K562 (cell line): Measurements from ENCODE around the gene USP2. TPM values are rescaled to one million over a fixed set of nuclear protein-coding genes. Genes with fewer than 3 reads are reported as not detected.

Experiments used
- ATAC-seq: fragments of 200-7000 bp; cut with Tn5 transposase; 3 replicates; pipeline ENCODE4 v1.9.1; 2020; ENCODE audit warnings: moderate library complexity
- BruUV-seq: library from RNA; stranded (reverse); fragments of 400-500 nt; replicated peaks from 2 replicates; lab custom pipeline; 2021; lab: Mats Ljungman, UMichigan
- CTCF ChIA-PET: fragments of 300-600 bp; formaldehyde crosslinking; extraction: SDS; loops from one replicate; lab custom pipeline; 2021; ENCODE audit warnings: low intra/inter-chr PET ratio; lab: Yijun Ruan, JAX
- POLR2A ChIA-PET: fragments of 300-600, 350-650 bp; sonication (Branson Sonifier 250); formaldehyde crosslinking; extraction: SDS; loops from one replicate; lab custom pipeline; 2021; ENCODE audit warnings: antibody characterized with exemption, inconsistent platforms; lab: Yijun Ruan, JAX
- DNase-seq, 4 experiments: peaks; one replicate each; pipeline versions ENCODE4 v3.0.0 to v3.0.0-alpha.2; 2011 to 2018; ENCODE audit warnings: low spot score in 3 of 4, mixed read lengths in 3 of 4; ENCODE audit errors: extremely low read depth in 1 of 4
- FAIRE-seq: peaks from 2 replicates; lab custom pipeline; 2011; peaks lifted over from hg19 to GRCh38; lab: Jason Lieb, UNC
- H2AFZ ChIP-seq: 2 replicates; pipeline ENCODE4 v1.6.0; 2011; ENCODE audit warnings: low read depth, low read length, control low read depth, inconsistent platforms
- H3K27ac ChIP-seq: fragments of 200-600 bp; 3 replicates; pipeline ENCODE4 v1.8.0; 2011; ENCODE audit warnings: low read depth, mild to moderate bottlenecking, control low read depth, inconsistent platforms, low read length, moderate library complexity, mixed read lengths; ENCODE audit errors: extremely low read depth
- H3K27me3 ChIP-seq, 2 experiments: fragments of 300-600 bp in 1 of 2; 2 replicates in 1 of 2; 3 replicates in 1 of 2; pipeline versions ENCODE4 v1.6.0 to v1.8.0; 2011; ENCODE audit warnings: inconsistent platforms in 2 of 2, low read length in 2 of 2, mild to moderate bottlenecking in 1 of 2, mixed read lengths in 1 of 2, moderate library complexity in 1 of 2; ENCODE audit not compliant: control insufficient read depth in 2 of 2, insufficient read depth in 2 of 2
- H3K36me3 ChIP-seq: fragments of 300-600 bp; 3 replicates; pipeline ENCODE4 v1.8.0; 2011; ENCODE audit warnings: mild to moderate bottlenecking, low read length, inconsistent platforms; ENCODE audit not compliant: control insufficient read depth, insufficient read depth
- H3K4me1 ChIP-seq, 2 experiments: fragments of 200-600 bp in 1 of 2; replicated peaks in 1 of 2; 2 replicates in 1 of 2; 3 replicates in 1 of 2; pipeline versions ENCODE4 v1.5.1 to v1.8.0; 2011; ENCODE audit warnings: inconsistent platforms in 2 of 2, low read length in 2 of 2, mild to moderate bottlenecking in 1 of 2, mixed read lengths in 1 of 2, moderate library complexity in 1 of 2; ENCODE audit not compliant: control insufficient read depth in 2 of 2, insufficient read depth in 2 of 2
- H3K4me2 ChIP-seq: 2 replicates; pipeline ENCODE4 v1.6.1; 2011; ENCODE audit warnings: low read length, control low read depth, inconsistent platforms, mixed read lengths; ENCODE audit not compliant: insufficient read depth
- H3K4me3 ChIP-seq: fragments of 200-600 bp; sonication (generic), shearing (Covaris generic); 2 replicates; pipeline ENCODE4 v1.5.1; 2016; ENCODE audit warnings: control low read depth, inconsistent platforms
- H3K79me2 ChIP-seq: fragments of 200-600 bp; 3 replicates; pipeline ENCODE4 v1.8.0; 2011; ENCODE audit warnings: low read length, inconsistent platforms; ENCODE audit not compliant: control insufficient read depth, insufficient read depth
- H3K9ac ChIP-seq, 2 experiments: 2 replicates each; pipeline versions ENCODE4 v1.6.0 to v1.6.1; 2011; ENCODE audit warnings: low read depth in 2 of 2, low read length in 2 of 2, control low read depth in 1 of 2, inconsistent platforms in 1 of 2, mild to moderate bottlenecking in 1 of 2, mixed read lengths in 1 of 2; ENCODE audit not compliant: insufficient read depth in 1 of 2
- H3K9me1 ChIP-seq: one replicate; pipeline ENCODE4 v1.6.0; 2011; ENCODE audit warnings: inconsistent platforms, mild to moderate bottlenecking, low read length, moderate library complexity; ENCODE audit not compliant: control insufficient read depth, insufficient read depth
- H3K9me3 ChIP-seq: replicated peaks from 2 replicates; pipeline ENCODE4 v1.5.1; 2011; ENCODE audit warnings: low read depth, low read length, inconsistent platforms; ENCODE audit not compliant: control insufficient read depth, insufficient read depth
- H4K20me1 ChIP-seq: replicated peaks from 2 replicates; pipeline ENCODE4 v1.6.1; 2011; ENCODE audit warnings: low read length, inconsistent platforms, mixed read lengths; ENCODE audit not compliant: control insufficient read depth, insufficient read depth
- C11orf30 ChIP-seq: fragments of 450-650 bp; IDR thresholded peaks from 2 replicates; pipeline ENCODE4 v1.6.1; 2016; ENCODE audit warnings: low read depth, mild to moderate bottlenecking
- CBX2 ChIP-seq: fragments of 200-600 bp; sonication (generic); IDR thresholded peaks from one replicate; pipeline ENCODE4 v1.6.1; 2012; ENCODE audit warnings: mild to moderate bottlenecking, low read length, inconsistent platforms; ENCODE audit not compliant: insufficient read depth, poor library complexity, severe bottlenecking
- CEBPB ChIP-seq: fragments of 450-650 bp; IDR thresholded peaks from 2 replicates; pipeline ENCODE4 v1.6.1; 2016; ENCODE audit warnings: missing genetic modification characterization, missing compliant biosample characterization
- HNRNPUL1 ChIP-seq: fragments of 200-400 bp; formaldehyde crosslinking; IDR thresholded peaks from 2 replicates; pipeline ENCODE4 v1.6.1; 2017; ENCODE audit warnings: low read length
- MCM2 ChIP-seq: fragments of 450-650 bp; IDR thresholded peaks from 2 replicates; pipeline ENCODE4 v1.6.1; 2017; ENCODE audit warnings: low read depth, mild to moderate bottlenecking
- NBN ChIP-seq: fragments of 450-650 bp; IDR thresholded peaks from 2 replicates; pipeline ENCODE4 v1.6.1; 2016; ENCODE audit warnings: low read depth, mild to moderate bottlenecking
- ZNF316 ChIP-seq: fragments of 450-650 bp; IDR thresholded peaks from 2 replicates; pipeline ENCODE4 v1.6.1; 2016
- whole genome bisulfite sequencing: fragments of 100-300 bp; shearing (Covaris generic); methylation state at CpG from one replicate; pipeline ENCODE4 v1.1.6; 2016; ENCODE audit warnings: low coverage, mixed read lengths; ENCODE audit not compliant: insufficient coverage; ENCODE audit errors: missing lambda C conversion rate; 5-methylcytosine and 5-hydroxymethylcytosine counted together
- in situ Hi-C: fragments of 300-500 bp; cut with MboI; formaldehyde crosslinking; loops from 4 replicates; pipeline ENCODE4 v1.15.0; 2018; ENCODE audit warnings: inconsistent platforms, mixed read lengths
- intact Hi-C: fragments of 100-400 bp; cut with micrococcal nuclease; formaldehyde crosslinking; loops from 2 replicates; pipeline ENCODE4 v1.14.2; 2022
- polyA plus RNA-seq, 8 experiments: library from polyadenylated mRNA; depleted of rRNA in 4 of 8; stranded (reverse) in 5 of 8; unstranded in 3 of 8; fragments of >200 nt; fragmentation: Nextera tagmentation in 2 of 8; fragmentation: Illumina TruSeq in 1 of 8; extraction: Ambion mirVana in 2 of 8; extraction: Trizol in 1 of 8; gene quantifications; 2 replicates each; pipeline versions ENCODE4 v1.2.1 to v1.2.3, GENCODE V29; 2011 to 2014; ENCODE audit warnings: inconsistent platforms in 1 of 8, missing spikeins in 1 of 8
- total RNA-seq, 7 experiments: library from RNA; depleted of rRNA in 6 of 7; stranded (reverse); fragments of >200 nt in 6 of 7; fragmentation: Illumina TruSeq in 2 of 7; extraction: Trizol in 2 of 7; gene quantifications; 2 replicates each; pipeline versions ENCODE4 v1.2.1 to v1.2.3, GENCODE V29; 2011 to 2021; ENCODE audit warnings: low replicate concordance in 1 of 7
- TF ChIP-seq, protein P1 (sequence below): sonication (generic); IDR thresholded peaks from 2 replicates; pipeline ENCODE4 v1.6.1; 2016

The USP2 gene
- total and polyA plus RNA-seq, 9 of the 15 experiments (the other 6 are each of a cell fraction or from before 2014, with no cell fraction given), result 2.8 to 16.9 (median 3.9) TPM

DNA sequence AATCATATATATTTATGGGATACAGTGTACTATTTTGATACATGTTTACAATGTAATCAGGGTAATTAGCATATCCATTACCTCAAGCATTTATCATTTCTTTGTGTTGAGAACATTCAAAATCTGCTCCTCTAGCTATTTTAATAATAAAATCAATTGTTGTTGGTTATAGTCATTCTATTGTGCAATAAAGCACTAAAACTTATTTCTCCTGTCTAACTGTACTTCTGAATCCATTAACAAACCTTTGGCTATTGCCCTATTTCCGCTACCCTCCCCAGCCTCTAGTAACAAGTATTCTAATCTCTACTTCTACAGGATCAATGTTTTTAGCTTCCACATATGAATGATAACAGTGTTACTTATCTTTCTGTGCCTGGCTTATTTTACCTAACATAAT lies 15.3 kb upstream of the USP2 start:
- peaks cover 8% of the 10 kb centered on the region for H3K9me3 ChIP-seq
- DNase-seq, result no peak
- no peaks in the 10 kb centered on the region for H3K9me1 ChIP-seq
- no TSS peak for BruUV-seq
- no peak for TF ChIP-seq HNRNPUL1
- TF ChIP-seq CBX2, result no peak
- peak; percentile 61 for TF ChIP-seq CEBPB
- CTCF ChIA-PET, result no interaction called here
- H3K27ac ChIP-seq, result no peak overlapping the region
- intact Hi-C loops (no loop called here), in situ Hi-C loops (no loop called here)
- ATAC-seq, result no peak
- H4K20me1 ChIP-seq, result no peaks in the 10 kb centered on the region
- no peaks in the 10 kb centered on the region for H3K27me3 ChIP-seq
- no peak overlapping the region for H2AFZ ChIP-seq
- FAIRE-seq, result no peak
- H3K36me3 ChIP-seq, result no peaks in the 10 kb centered on the region
- H3K79me2 ChIP-seq, result no peaks in the 10 kb centered on the region
- H3K4me3 ChIP-seq, result no peak overlapping the region
- H3K9ac ChIP-seq, result no peak overlapping the region
- POLR2A ChIA-PET, result no interaction called here
- H3K4me2 ChIP-seq, result no peak overlapping the region
- 59% methylated on average over 1 of the region's 1 CpG for WGBS
- no peaks in the 10 kb centered on the region for H3K4me1 ChIP-seq

DNA sequence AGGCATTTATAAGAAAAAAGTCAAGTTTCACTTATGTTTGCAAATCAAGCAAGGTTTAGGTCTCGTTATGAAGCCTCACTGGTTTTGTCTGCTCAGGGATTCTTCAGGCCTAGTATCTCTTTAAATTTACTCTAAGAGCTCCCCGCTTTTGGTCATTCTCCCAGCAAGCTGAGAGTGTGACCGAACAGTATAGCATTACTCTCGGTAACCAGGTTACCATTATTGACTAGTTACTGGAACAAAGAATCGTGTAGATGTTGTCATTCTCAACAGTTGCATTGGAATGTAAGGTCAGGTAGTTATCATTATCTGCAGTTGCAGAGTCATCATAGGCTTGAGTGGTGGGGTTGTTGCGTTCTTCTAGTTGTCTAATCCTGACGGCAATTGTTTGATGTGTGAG lies 9.8 kb upstream of the USP2 start:
- no TSS peak for BruUV-seq
- ATAC-seq, result no peak
- WGBS, result 33% methylated on average over 7 of the region's 7 CpGs

More for the DNA sequence above, 9.8 kb upstream of the USP2 start:
- H4K20me1 ChIP-seq, result no peaks in the 10 kb centered on the region
- CTCF ChIA-PET, result no interaction called here
- no peak overlapping the region for H3K4me2 ChIP-seq
- no peak overlapping the region for H3K9ac ChIP-seq
- no peaks in the 10 kb centered on the region for H3K79me2 ChIP-seq
- no peak overlapping the region for H2AFZ ChIP-seq
- POLR2A ChIA-PET, result no interaction called here
- TF ChIP-seq NBN, result no peak
- peak; percentile 5; the same call in 1 of the 2 replicates for TF ChIP-seq ZNF316
- TF ChIP-seq C11orf30, result peak; percentile 19; the same call in 1 of the 2 replicates
- TF ChIP-seq, protein P1, sequence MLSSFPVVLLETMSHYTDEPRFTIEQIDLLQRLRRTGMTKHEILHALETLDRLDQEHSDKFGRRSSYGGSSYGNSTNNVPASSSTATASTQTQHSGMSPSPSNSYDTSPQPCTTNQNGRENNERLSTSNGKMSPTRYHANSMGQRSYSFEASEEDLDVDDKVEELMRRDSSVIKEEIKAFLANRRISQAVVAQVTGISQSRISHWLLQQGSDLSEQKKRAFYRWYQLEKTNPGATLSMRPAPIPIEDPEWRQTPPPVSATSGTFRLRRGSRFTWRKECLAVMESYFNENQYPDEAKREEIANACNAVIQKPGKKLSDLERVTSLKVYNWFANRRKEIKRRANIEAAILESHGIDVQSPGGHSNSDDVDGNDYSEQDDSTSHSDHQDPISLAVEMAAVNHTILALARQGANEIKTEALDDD, result peak; percentile 82
- TF ChIP-seq MCM2, result no peak
- H3K9me1 ChIP-seq, result no peaks in the 10 kb centered on the region
- intact Hi-C loops (no loop called here), in situ Hi-C loops (no loop called here)
- H3K9me3 ChIP-seq, result no peaks in the 10 kb centered on the region
- no peaks in the 10 kb centered on the region for H3K27me3 ChIP-seq
- DNase-seq, result peak in 1 of 4 experiments; percentile 4
- H3K27ac ChIP-seq, result no peak overlapping the region
- no peaks in the 10 kb centered on the region for H3K36me3 ChIP-seq
- H3K4me1 ChIP-seq, result no peaks in the 10 kb centered on the region
- FAIRE-seq, result no peak
- H3K4me3 ChIP-seq, result no peak overlapping the region
